ENCODE results near the gene SMC2.

SMC2 gene

GRCh38 chr9:104107799-104108198 is 13.7 kb downstream of the SMC2 start:
- no peak for DNase-seq

- DNase-seq, result no peak
These were observed 14.2 kb downstream of the SMC2 start for GRCh38 chr9:104108315-104108714.

- no peak for DNase-seq
These were observed 16.4 kb downstream of the SMC2 start for GRCh38 chr9:104110509-104110908.

GRCh38 chr9:104118916-104119315 is 24.8 kb downstream of the SMC2 start:
- DNase-seq, result no peak

GRCh38 chr9:104121022-104121421 is 26.9 kb downstream of the SMC2 start:
- DNase-seq, result no peak

GRCh38 chr9:104138243-104138868 is 44.2 kb downstream of the SMC2 start:
- DNase-seq, result no peak

GRCh38 chr9:104142799-104143549 is 48.9 kb downstream of the SMC2 start:
- DNase-seq, result no peak

GRCh38 chr9:104143550-104143910 is 49.4 kb downstream of the SMC2 start:
- no peak for DNase-seq

- no peak for DNase-seq
These were observed 50.2 kb downstream of the SMC2 start for GRCh38 chr9:104144336-104144735.

- no peak for DNase-seq
These were observed 79.0 kb downstream of the SMC2 start for GRCh38 chr9:104173067-104173466.

- no peak for DNase-seq
These were observed 83.0 kb downstream of the SMC2 start for GRCh38 chr9:104177003-104177611.

- DNase-seq, result no peak
These were observed 83.6 kb downstream of the SMC2 start for GRCh38 chr9:104177676-104178075.

Data from stimulated activated CD4-positive, alpha-beta T cell treated with anti-CD3 and anti-CD28 coated beads, Interleukin-12 subunit alpha, Interleukin-12 subunit beta, amount 100 ng/mL, for 4 hours (primary cell).